NCI-H187 (cell line): ENCODE measurements around the gene PKMYT1.

ENCODE experiments used
- DNase-seq, 2 experiments: peaks; one replicate each; lab custom pipeline; 2025; lab: John Stamatoyannopoulos, UW

PKMYT1 gene

DNA sequence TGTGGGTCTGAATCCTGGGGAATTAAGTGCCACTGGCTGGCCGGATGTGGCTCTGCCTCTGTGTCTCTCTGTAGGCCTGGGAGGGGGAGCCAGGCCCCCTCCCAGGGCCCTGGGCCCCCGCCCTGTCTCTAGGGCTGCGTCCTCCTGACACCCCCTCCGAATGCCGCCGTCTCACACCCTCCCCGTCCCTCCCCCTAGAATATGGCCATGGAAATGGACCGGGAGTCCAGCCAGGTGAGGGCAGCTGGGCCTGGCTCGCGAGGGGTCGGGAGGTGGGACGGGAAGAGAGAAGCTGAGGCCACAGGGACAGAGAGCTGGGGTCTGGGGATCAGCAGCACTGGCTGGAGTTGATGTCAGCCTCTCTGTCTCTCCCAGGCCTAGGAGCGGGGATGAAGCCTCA lies 16.1 kb upstream of the PKMYT1 start:
- DNase-seq, result no peak

DNA sequence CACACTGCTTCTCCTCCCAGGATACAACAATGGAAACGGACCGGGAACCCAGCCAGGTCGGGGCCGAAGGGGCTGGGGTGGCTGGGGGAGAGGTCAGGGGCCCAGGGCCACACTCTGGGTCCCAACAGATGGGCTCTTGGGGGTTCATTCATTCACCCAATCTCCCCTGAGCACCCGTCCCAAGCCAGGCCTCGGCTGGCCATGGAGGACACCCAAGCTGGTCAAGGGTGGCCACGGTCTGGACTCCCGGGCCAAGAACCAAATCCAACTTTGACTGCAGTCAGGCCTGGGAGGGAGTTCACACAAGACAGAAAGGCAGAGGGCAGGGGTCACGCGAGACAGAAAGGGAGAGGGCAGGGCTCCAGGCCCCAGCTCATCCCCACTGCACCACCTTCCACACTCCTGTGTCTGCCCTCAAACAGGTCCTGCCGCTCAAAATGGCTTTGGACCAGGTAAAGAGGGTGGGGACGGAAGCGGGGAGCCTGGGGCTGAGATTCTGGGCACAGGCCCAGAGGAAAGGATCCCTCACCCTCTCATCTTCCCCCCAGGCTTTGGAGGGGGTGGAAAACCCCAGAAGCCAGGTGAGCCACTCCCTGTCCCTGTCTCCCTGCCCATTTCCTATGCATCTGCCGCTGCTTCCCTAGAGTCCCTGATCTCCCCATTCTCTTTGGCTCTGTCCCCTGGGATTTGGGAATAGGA lies 12.3 kb upstream of the PKMYT1 start:
- no peak for DNase-seq

- DNase-seq, result no peak
Measured at GRCh38 chr16:2991566-2992261, 11.5 kb upstream of the PKMYT1 start.

GRCh38 chr16:2990891-2991290 lies 10.6 kb upstream of the PKMYT1 start:
- no peak for DNase-seq

- no peak for DNase-seq
Measured at GRCh38 chr16:2988590-2989099, 8.4 kb upstream of the PKMYT1 start.

GRCh38 chr16:2987833-2988232 lies 7.6 kb upstream of the PKMYT1 start:
- no peak for DNase-seq

- DNase-seq, result no peak
Measured at GRCh38 chr16:2987286-2987685, 7.0 kb upstream of the PKMYT1 start.

GRCh38 chr16:2986623-2987188 lies 6.5 kb upstream of the PKMYT1 start:
- DNase-seq, result no peak

DNA sequence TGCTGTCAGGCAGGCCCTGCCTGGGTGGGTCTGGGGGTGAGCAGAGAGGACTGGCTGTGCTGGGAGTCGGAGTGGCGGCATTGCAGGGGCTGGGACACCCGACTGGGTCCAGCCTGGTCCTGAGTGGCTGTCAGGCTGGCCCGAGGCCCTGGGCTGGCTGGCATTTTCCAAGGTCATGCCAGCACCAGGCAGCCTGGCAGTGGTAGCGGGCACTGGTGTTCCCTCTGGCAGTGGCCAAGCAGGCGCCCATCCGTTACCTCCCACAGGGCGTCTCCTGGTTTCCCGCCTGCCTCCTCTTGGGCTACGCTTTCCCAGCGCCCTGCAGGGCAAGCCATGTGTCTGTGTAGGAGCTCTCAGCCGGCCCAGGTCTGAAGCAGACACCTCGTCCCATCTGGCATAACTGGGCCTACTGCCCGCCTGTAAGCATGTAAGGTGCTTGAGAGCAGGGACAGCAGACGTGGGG lies 5.7 kb upstream of the PKMYT1 start:
- DNase-seq, result no peak

DNA sequence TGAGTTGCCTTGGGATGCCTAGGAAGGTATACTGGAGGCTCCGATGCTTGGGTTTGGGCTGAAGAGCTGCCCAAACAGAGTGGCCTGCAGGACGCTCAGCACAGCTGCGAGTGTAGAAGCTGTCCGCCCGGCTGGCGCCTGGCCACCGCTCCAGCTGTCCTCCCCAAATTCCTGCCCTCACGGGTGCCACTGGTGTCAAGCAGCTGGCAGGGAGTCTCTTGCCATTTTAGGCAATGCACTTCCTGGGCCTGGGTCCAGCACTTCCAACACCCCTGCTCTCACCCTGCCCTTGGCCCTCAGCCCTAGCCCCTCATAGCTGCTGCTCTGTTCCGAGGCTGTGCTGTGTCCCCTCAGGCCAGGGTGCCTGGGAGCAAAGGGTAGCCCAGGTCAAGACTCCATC lies 5.2 kb upstream of the PKMYT1 start:
- no peak for DNase-seq

DNA sequence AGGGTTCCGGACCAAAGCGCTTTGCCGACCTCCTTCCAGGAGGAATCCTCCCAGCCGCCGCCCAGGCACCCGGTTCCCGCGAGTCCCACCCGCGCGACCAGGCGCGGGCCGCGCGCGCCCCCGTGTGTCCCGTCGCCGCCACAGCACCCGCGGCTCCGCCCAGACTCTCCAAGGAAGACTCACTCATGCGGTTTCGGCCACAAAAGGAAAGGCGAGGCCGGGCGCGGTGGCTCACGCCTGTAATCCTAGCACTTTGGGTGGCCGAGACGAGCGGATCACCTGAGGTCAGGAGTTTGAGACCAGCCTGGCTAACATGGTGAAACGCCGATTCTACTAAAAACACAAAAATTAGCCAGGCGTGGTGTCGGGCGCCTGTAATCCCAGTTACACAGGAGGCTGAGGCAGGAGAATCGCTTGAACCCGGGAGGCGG lies 3.5 kb upstream of the PKMYT1 start:
- DNase-seq, result peak; percentile 84 to 85

DNA sequence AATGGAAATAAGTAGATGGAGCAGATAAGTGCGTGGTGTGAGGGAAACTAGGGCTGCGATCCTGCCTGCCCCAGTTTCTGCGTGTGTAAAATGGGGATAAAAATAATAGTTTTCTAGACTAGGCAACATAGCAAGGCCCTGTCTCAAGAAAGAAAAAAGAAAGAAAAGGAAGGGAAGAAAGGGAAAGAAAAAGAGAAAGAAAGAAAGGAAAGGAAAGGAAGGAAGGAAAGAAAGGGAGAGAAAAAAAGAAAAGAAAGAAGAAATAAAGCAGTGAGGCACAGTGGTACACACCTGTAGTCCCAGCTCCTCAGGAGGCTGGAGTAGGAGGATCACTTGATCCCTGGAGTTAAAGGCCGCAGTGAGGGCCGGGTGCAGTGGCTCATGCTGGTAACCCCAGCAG lies 2.2 kb upstream of the PKMYT1 start:
- DNase-seq, result no peak

DNA sequence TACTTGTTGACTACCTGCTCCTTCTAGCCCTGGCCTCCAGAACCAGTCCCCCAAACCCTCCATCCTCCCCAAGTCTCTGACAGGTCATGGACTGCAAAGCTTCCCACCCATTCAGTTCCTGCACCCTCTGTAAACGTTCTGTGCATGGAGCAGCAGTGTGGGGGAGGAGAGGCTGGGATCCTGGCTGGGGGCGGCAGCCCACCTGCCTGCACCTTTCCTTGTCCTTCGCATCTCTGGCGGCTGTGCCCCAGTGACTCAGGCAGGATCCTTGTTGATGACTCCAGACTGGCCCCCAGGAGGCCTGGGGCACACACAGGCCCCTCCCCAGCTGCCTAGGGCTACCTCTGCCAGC lies 1.6 kb upstream of the PKMYT1 start:
- DNase-seq, result no peak

- no peak for DNase-seq
Measured at GRCh38 chr16:2981177-2981898, 1.1 kb upstream of the PKMYT1 start.

- no peak for DNase-seq
Measured at GRCh38 chr16:2979669-2980226, 498 bp downstream of the PKMYT1 start.

- no peak for DNase-seq
Measured at GRCh38 chr16:2977440-2977839, 2.8 kb downstream of the PKMYT1 start.

GRCh38 chr16:2976673-2977072 lies 3.6 kb downstream of the PKMYT1 start:
- no peak for DNase-seq

- DNase-seq, result no peak
Measured at GRCh38 chr16:2976201-2976600, 4.0 kb downstream of the PKMYT1 start.

DNA sequence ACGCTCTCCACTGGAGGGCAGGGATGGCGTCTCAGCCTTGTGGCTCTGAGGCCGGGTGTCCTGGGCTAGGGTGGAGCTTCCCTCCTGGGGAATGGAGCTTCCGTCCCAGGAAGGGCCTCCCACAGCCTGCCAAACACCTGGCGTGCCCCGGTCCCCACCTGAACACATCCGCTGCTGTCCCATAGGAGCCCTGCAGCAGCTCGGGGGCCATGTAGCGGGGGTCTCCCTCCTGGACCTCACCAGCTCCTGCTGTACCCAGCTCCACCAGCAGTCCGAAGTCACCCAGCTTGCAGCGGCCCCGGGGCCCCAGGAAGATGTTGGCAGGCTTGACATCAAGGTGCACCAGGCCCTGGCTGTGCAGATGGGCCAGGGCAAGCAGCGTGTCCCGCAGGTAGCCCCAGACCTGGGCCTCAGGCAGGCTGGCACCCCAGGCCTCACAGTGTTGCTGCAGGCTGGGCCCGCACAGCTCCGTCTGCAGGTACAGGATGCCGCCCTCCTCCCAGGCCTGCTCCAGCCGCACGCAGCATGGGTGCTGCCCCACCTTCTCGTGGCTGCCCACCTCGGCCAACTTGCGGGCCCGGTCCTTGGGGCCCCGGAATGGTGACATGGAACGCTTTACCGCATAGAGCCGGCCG lies 5.0 kb downstream of the PKMYT1 start:
- no peak for DNase-seq

GRCh38 chr16:2974319-2975056 lies 5.8 kb downstream of the PKMYT1 start:
- no peak for DNase-seq
